Ureter (tissue), 1 donor: ENCODE results near the gene LRP1-AS. TPM values are rescaled to one million over a fixed set of nuclear protein-coding genes. Genes with fewer than 3 reads are reported as not detected.

ENCODE experiments used
- DNase-seq: peaks from one replicate; pipeline ENCODE4 v3.0.0-alpha.2; 2020; ENCODE audit warnings: low spot score
- total RNA-seq: library from RNA; stranded (reverse); gene quantifications from one replicate; pipeline ENCODE4 v1.2.4, GENCODE V29; 2023
- donor health status: DM: yes; HTN: yes; CAD: no.

LRP1-AS gene
- total RNA-seq = not detected

GRCh38 chr12:57146961-57147944 is at the start of gene LRP1-AS:
Gene LRP1-AS (minus strand): TSS chr12:57147619.
- no peak for DNase-seq

GRCh38 chr12:57196956-57197355 is 49.5 kb upstream of the LRP1-AS start:
- no peak for DNase-seq

DNA sequence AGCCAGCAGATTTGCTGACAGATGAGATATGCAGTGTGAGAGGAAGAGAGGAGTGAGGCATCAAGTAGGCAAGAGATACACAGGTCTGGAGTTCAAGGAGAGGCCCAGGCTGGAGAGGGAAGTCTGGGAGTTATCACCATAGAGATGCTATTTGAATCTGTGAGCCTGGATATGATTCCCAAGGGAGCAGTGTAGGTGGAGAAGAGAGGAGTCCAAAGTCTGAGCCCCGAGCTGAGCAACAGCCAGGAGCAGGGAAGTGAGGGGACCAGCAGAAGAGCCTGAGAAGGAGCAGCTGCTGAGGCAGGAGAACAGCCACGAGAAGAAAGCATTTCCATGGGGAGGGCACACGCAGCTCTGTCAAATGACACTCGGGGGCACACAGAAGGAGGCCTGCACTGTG is 49.0 kb upstream of the LRP1-AS start:
- DNase-seq = no peak

GRCh38 chr12:57195611-57196371 is 48.4 kb upstream of the LRP1-AS start:
- no peak for DNase-seq

GRCh38 chr12:57195186-57195585 is 47.8 kb upstream of the LRP1-AS start:
- no peak for DNase-seq

GRCh38 chr12:57194253-57194652 is 46.8 kb upstream of the LRP1-AS start:
- DNase-seq = no peak

GRCh38 chr12:57193706-57194245 is 46.4 kb upstream of the LRP1-AS start:
- no peak for DNase-seq

DNA sequence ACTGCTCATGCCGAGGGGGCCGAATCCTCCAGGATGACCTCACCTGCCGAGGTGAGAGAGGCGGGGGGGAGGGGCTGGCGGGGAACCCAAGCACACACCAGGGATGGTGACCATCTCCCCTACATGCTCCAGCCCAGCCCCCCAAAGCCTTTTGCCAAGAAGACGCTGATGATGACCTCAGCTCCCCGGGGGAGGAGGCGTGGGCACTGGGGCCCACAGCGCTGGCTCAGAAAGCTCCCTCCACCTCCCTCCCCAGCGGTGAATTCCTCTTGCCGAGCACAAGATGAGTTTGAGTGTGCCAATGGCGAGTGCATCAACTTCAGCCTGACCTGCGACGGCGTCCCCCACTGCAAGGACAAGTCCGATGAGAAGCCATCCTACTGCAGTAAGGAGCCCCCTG is 45.5 kb upstream of the LRP1-AS start:
- no peak for DNase-seq

GRCh38 chr12:57191410-57191809 is 44.0 kb upstream of the LRP1-AS start:
- no peak for DNase-seq

DNA sequence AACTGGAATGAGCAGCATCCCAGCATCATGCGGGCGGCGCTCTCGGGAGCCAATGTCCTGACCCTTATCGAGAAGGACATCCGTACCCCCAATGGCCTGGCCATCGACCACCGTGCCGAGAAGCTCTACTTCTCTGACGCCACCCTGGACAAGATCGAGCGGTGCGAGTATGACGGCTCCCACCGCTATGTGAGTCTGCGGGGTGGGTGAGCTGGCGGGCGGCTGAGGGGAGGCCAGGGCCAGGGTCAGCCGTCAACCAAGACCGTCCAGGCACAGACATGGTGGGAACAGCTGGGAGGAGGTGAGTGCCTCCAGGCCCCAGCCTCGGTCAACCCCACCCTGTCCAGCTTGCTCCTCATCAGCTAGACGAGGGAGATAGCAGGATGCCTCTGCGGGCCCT is 43.4 kb upstream of the LRP1-AS start:
- no peak for DNase-seq

DNA sequence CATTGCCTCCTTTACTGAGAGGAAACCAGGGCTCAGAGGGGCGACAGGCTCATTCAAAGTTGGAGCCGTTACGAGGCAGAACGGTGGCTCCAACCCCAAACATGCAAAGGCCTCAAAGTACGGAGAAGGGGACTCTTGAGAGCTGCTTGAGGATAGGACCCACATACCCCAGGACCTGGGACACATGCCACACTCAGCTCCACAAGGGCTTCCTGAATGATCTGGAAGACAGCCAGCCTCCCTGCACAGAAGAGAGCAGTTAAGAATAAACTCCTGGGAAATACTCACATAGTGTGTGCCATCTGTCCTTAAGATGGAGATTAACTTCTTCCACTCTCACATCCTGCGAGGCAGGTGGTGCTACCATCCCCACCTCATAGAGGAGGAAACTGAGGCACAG is 42.6 kb upstream of the LRP1-AS start:
- DNase-seq = no peak

GRCh38 chr12:57188090-57188425 is 40.6 kb upstream of the LRP1-AS start:
- DNase-seq = no peak

- DNase-seq = no peak
Measured at GRCh38 chr12:57187222-57188089, 40.0 kb upstream of the LRP1-AS start.

GRCh38 chr12:57185906-57186508 is 38.6 kb upstream of the LRP1-AS start:
- no peak for DNase-seq

GRCh38 chr12:57185403-57185802 is 38.0 kb upstream of the LRP1-AS start:
- DNase-seq = no peak

- no peak for DNase-seq
Measured at GRCh38 chr12:57183939-57184725, 36.7 kb upstream of the LRP1-AS start.

DNA sequence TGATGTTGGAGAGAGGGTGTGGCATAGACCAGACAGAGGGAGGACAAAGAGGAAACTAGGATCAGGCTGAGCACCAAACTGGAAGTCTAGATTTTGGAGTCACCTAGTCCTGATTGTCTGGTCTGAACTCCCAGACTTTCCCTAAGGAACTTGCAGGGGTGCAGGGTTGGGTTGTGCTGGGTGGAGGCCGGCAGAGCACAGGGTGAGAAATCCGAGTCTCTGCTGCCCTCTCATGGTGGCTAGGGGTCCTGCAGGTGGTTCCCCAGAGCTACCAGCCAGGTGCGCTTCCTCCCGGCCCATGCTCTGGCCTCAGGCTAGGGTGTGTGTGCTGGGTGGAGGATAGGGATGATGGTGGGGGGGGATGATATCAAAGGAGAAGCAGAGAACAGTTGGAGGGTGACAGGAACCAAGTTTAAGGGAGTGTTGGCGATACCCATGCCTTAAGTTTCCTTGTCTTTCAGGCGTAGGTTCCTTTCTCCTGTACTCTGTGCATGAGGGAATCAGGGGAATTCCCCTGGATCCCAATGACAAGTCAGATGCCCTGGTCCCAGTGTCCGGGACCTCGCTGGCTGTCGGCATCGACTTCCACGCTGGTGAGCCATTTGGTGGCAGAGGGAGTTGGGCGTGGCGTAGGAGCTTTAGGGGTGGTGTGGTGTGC is 35.6 kb upstream of the LRP1-AS start:
- DNase-seq = peak; percentile 85

- DNase-seq = no peak
Measured at GRCh38 chr12:57181561-57182155, 34.2 kb upstream of the LRP1-AS start.

DNA sequence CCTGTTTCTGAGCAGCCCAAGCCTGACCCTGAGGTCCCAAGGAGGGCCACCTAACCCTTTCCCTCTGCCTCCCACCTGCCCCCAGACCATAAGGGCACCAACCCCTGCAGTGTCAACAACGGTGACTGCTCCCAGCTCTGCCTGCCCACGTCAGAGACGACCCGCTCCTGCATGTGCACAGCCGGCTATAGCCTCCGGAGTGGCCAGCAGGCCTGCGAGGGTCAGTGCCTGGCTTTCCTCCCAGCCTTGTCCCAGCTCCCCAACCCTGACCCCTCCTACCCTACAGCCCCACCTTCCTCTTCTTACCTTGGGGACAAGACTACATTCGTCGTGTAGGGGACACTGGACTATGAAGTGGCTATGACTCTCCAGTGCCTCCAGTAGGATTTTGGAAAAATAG is 33.7 kb upstream of the LRP1-AS start:
- DNase-seq = no peak
